ENCODE results near the gene ORAI2.

The ORAI2 gene

GRCh38 chr7:102432442-102433218, 745 bp upstream of the ORAI2 start:
- peaks cover 38% of the 10 kb centered on the region for H3K79me2 ChIP-seq (ENCODE audit: insufficient read depth, low read length)
- peaks cover 61% of the 10 kb centered on the region for H3K4me1 ChIP-seq (ENCODE audit: insufficient read depth, low read length, poor library complexity, severe bottlenecking)
- H3F3A ChIP-seq (ENCODE audit: low read depth): no peaks in the 10 kb centered on the region; the same call in 1 of the 2 replicates
- peaks cover 6% of the 10 kb centered on the region for H4K20me1 ChIP-seq (ENCODE audit: insufficient read depth, low read length, poor library complexity, severe bottlenecking)
- H3K27me3 ChIP-seq (ENCODE audit: insufficient read depth, low read length, poor library complexity, severe bottlenecking): no peaks in the 10 kb centered on the region
- H3K36me3 ChIP-seq (ENCODE audit: insufficient read depth, low read length): no peaks in the 10 kb centered on the region; the same call in 1 of the 2 replicates
- H3K9me3 ChIP-seq (ENCODE audit: insufficient read depth, low read depth, low read length): no peaks in the 10 kb centered on the region
- H3K4me3 ChIP-seq (ENCODE audit: low read length, poor library complexity, severe bottlenecking): peak overlapping the region; percentile 99
- no peak overlapping the region for H2AFZ ChIP-seq (ENCODE audit: low read length)
- H3K9ac ChIP-seq (ENCODE audit: low read depth, low read length, poor library complexity, severe bottlenecking): peak overlapping the region; percentile 71
- H3K9me2 ChIP-seq (replicated peaks; ENCODE audit: low read depth, low read length): no peaks in the 10 kb centered on the region
- TF ChIP-seq, protein P1, sequence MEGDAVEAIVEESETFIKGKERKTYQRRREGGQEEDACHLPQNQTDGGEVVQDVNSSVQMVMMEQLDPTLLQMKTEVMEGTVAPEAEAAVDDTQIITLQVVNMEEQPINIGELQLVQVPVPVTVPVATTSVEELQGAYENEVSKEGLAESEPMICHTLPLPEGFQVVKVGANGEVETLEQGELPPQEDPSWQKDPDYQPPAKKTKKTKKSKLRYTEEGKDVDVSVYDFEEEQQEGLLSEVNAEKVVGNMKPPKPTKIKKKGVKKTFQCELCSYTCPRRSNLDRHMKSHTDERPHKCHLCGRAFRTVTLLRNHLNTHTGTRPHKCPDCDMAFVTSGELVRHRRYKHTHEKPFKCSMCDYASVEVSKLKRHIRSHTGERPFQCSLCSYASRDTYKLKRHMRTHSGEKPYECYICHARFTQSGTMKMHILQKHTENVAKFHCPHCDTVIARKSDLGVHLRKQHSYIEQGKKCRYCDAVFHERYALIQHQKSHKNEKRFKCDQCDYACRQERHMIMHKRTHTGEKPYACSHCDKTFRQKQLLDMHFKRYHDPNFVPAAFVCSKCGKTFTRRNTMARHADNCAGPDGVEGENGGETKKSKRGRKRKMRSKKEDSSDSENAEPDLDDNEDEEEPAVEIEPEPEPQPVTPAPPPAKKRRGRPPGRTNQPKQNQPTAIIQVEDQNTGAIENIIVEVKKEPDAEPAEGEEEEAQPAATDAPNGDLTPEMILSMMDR (conservative IDR thresholded peaks at IDR 0.05; ENCODE audit: low read length): no peak
- TF ChIP-seq EZH2phosphoT487 (IDR thresholded peaks at IDR 0.05; ENCODE audit: borderline replicate concordance): no peak
- peak overlapping the region; percentile 81 for H3K4me2 ChIP-seq (ENCODE audit: low read depth, low read length, poor library complexity, severe bottlenecking)

DNA sequence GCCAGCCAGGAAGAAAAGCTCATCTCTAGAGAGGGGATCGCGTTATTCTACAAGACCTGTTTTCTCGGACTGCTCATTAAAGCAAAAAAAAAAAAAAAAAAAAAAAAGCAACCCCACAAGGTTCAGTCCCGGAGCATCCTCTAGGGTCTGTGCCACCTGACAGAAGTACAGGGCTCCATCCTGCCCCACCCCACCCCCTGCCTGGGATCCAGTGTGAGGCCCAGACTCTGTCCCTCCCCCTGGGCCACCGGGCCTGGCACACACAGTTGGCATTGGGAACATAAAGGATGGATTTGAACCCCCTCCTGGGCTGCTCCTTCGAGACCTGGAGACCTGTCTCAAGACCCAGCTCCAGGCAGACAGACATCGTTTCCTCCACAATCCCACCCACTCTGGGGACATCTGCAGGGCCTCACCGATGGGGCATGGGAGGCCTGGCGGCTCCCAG, 688 bp downstream of the ORAI2 start:
- Histone ChIP-seq H3K9ac (ENCODE audit: low read depth, low read length, poor library complexity, severe bottlenecking) (peak overlapping the region; percentile 79), H3K9me2 (replicated peaks; ENCODE audit: low read depth, low read length) (no peaks in the 10 kb centered on the region), H3K27me3 (ENCODE audit: insufficient read depth, low read length, poor library complexity, severe bottlenecking) (no peaks in the 10 kb centered on the region), H3K9me3 (ENCODE audit: insufficient read depth, low read depth, low read length) (no peaks in the 10 kb centered on the region), H3K4me3 (ENCODE audit: low read length, poor library complexity, severe bottlenecking) (peak overlapping the region; percentile 99), H2AFZ (ENCODE audit: low read length) (peak overlapping the region; percentile 83), H3K36me3 (ENCODE audit: insufficient read depth, low read length) (peaks cover 1% of the 10 kb centered on the region; the same call in 1 of the 2 replicates), H3K4me1 (ENCODE audit: insufficient read depth, low read length, poor library complexity, severe bottlenecking) (peaks cover 60% of the 10 kb centered on the region), H3K79me2 (ENCODE audit: insufficient read depth, low read length) (peaks cover 43% of the 10 kb centered on the region), H3F3A (ENCODE audit: low read depth) (no peaks in the 10 kb centered on the region), H4K20me1 (ENCODE audit: insufficient read depth, low read length, poor library complexity, severe bottlenecking) (peaks cover 6% of the 10 kb centered on the region), H3K4me2 (ENCODE audit: low read depth, low read length, poor library complexity, severe bottlenecking) (peak overlapping the region; percentile 99)
- no peak for TF ChIP-seq EZH2phosphoT487 (IDR thresholded peaks at IDR 0.05; ENCODE audit: borderline replicate concordance)
- TF ChIP-seq, protein P1 (conservative IDR thresholded peaks at IDR 0.05; ENCODE audit: low read length): no peak

DNA sequence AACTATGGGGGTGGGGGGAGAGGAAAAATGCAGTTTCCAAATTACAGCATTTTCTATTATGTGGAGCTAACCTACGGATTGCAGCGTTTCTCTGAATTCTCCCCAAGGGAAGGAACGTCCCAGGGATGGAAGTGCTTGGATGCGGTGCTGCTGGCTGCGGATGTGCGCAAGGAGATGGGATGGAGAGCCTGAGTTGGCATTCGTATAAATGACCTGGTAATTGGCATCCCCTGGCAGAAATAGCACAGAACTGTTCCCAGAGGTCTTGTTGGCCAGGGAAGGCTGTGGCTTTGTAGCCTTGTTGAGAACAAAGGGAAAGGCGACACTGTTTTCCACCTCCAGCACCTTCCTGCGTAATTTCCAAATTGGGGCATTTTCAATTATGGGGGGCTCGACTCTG, 2.7 kb downstream of the ORAI2 start:
- Histone ChIP-seq H3K4me2 (ENCODE audit: low read depth, low read length, poor library complexity, severe bottlenecking) (peak overlapping the region; percentile 35), H3K79me2 (ENCODE audit: insufficient read depth, low read length) (peaks cover 43% of the 10 kb centered on the region), H3F3A (ENCODE audit: low read depth) (no peaks in the 10 kb centered on the region), H3K9ac (ENCODE audit: low read depth, low read length, poor library complexity, severe bottlenecking) (peak overlapping the region; percentile 79), H3K27me3 (ENCODE audit: insufficient read depth, low read length, poor library complexity, severe bottlenecking) (no peaks in the 10 kb centered on the region), H3K4me1 (ENCODE audit: insufficient read depth, low read length, poor library complexity, severe bottlenecking) (peaks cover 48% of the 10 kb centered on the region), H3K36me3 (ENCODE audit: insufficient read depth, low read length) (peaks cover 3% of the 10 kb centered on the region; the same call in 1 of the 2 replicates), H3K4me3 (ENCODE audit: low read length, poor library complexity, severe bottlenecking) (peak overlapping the region; percentile 9), H3K9me2 (replicated peaks; ENCODE audit: low read depth, low read length) (no peaks in the 10 kb centered on the region), H4K20me1 (ENCODE audit: insufficient read depth, low read length, poor library complexity, severe bottlenecking) (peaks cover 6% of the 10 kb centered on the region), H3K9me3 (ENCODE audit: insufficient read depth, low read depth, low read length) (no peaks in the 10 kb centered on the region), H2AFZ (ENCODE audit: low read length) (no peak overlapping the region)
- no peak for TF ChIP-seq EZH2phosphoT487 (IDR thresholded peaks at IDR 0.05; ENCODE audit: borderline replicate concordance)
- TF ChIP-seq, protein P1 (conservative IDR thresholded peaks at IDR 0.05; ENCODE audit: low read length): no peak

Data from Loucy (cell line).